Liver (tissue), 9 donors: ENCODE results near the gene NEDD4. TPM values are rescaled to one million over a fixed set of nuclear protein-coding genes. Genes with fewer than 3 reads are reported as not detected.

Source experiments
- DNase-seq: peaks from one replicate; pipeline ENCODE4 v3.0.0-alpha.2; 2017; ENCODE audit warnings: low spot score
- H3K27ac ChIP-seq, 2 donors: one replicate each; pipeline ENCODE4 v1.7.0; 2013; ENCODE audit warnings: inconsistent platforms in 2 of 2, low read length in 2 of 2, control low read depth in 1 of 2, low read depth in 1 of 2, mild to moderate bottlenecking in 1 of 2
- H3K27me3 ChIP-seq, 4 donors: one replicate each; pipeline versions ENCODE4 v1.6.1 to v1.7.0; 2013; ENCODE audit warnings: low read length in 3 of 4, inconsistent platforms in 1 of 4, mild to moderate bottlenecking in 1 of 4, moderate library complexity in 1 of 4; ENCODE audit not compliant: control insufficient read depth in 4 of 4, insufficient read depth in 4 of 4
- H3K36me3 ChIP-seq, 4 donors: one replicate each; pipeline versions ENCODE4 v1.6.1 to v1.7.0; 2013; ENCODE audit warnings: low read length in 3 of 4, mild to moderate bottlenecking in 3 of 4, low read depth in 1 of 4, moderate library complexity in 1 of 4; ENCODE audit not compliant: control insufficient read depth in 4 of 4, insufficient read depth in 3 of 4
- H3K4me1 ChIP-seq, 4 donors: one replicate each; pipeline versions ENCODE4 v1.6.1 to v1.7.0; 2013; ENCODE audit warnings: low read length in 3 of 4, mild to moderate bottlenecking in 3 of 4, moderate library complexity in 1 of 4; ENCODE audit not compliant: control insufficient read depth in 4 of 4, insufficient read depth in 4 of 4
- H3K4me3 ChIP-seq, 3 donors: one replicate each; pipeline versions ENCODE4 v1.6.1 to v1.7.0; 2013; ENCODE audit warnings: low read length in 3 of 3, control low read depth in 1 of 3, low read depth in 1 of 3, mild to moderate bottlenecking in 1 of 3
- H3K9ac ChIP-seq, 2 donors: one replicate each; pipeline ENCODE4 v1.7.0; 2013; ENCODE audit warnings: low read length in 2 of 2, mild to moderate bottlenecking in 2 of 2, moderate library complexity in 2 of 2, control low read depth in 1 of 2, low read depth in 1 of 2
- H3K9me3 ChIP-seq, 4 donors: one replicate each; pipeline versions ENCODE4 v1.6.1 to v1.7.0; 2013; ENCODE audit warnings: low read length in 3 of 4; ENCODE audit not compliant: control insufficient read depth in 4 of 4
- ATF3 ChIP-seq: IDR thresholded peaks from 2 replicates; pipeline ENCODE4 v1.6.1; 2016; ENCODE audit warnings: antibody characterized with exemption
- CTCF ChIP-seq: fragments of 150-350 bp; IDR thresholded peaks from 2 replicates; pipeline ENCODE4 v1.5.1; 2017; ENCODE audit warnings: improper control_type of control experiment, low read depth, low read length; ENCODE audit not compliant: missing input control
- EGR1 ChIP-seq, 2 donors: IDR thresholded peaks; 2 replicates each; pipeline ENCODE4 v1.6.1; 2016 to 2018; ENCODE audit warnings: antibody characterized with exemption in 2 of 2, low read depth in 2 of 2
- FOXA1 ChIP-seq: IDR thresholded peaks from 2 replicates; pipeline ENCODE4 v1.6.1; 2016; ENCODE audit warnings: antibody characterized with exemption
- FOXA2 ChIP-seq: IDR thresholded peaks from 2 replicates; pipeline ENCODE4 v1.6.1; 2016; ENCODE audit warnings: antibody characterized with exemption
- GABPA ChIP-seq, 2 donors: IDR thresholded peaks in 1 of 2; conservative IDR thresholded peaks in 1 of 2; 2 replicates each; pipeline ENCODE4 v1.6.1; 2016; ENCODE audit warnings: antibody characterized with exemption in 2 of 2, mild to moderate bottlenecking in 1 of 2, moderate library complexity in 1 of 2
- HNF4A ChIP-seq, 2 donors: conservative IDR thresholded peaks; 2 replicates each; pipeline ENCODE4 v1.6.1; 2016; ENCODE audit warnings: antibody characterized with exemption in 2 of 2, mild to moderate bottlenecking in 2 of 2
- JUND ChIP-seq, 2 donors: IDR thresholded peaks; 2 replicates each; pipeline ENCODE4 v1.6.1; 2016; ENCODE audit warnings: antibody characterized with exemption in 2 of 2
- MAX ChIP-seq: IDR thresholded peaks from 2 replicates; pipeline ENCODE4 v1.6.1; 2016; ENCODE audit warnings: antibody characterized with exemption
- NR2F2 ChIP-seq: IDR thresholded peaks from 2 replicates; pipeline ENCODE4 v1.6.1; 2016; ENCODE audit warnings: antibody characterized with exemption
- RAD21 ChIP-seq, 2 donors: IDR thresholded peaks; 2 replicates each; pipeline ENCODE4 v1.6.1; 2016; ENCODE audit warnings: antibody characterized with exemption in 2 of 2, mild to moderate bottlenecking in 2 of 2
- RXRA ChIP-seq, 2 donors: IDR thresholded peaks; 2 replicates each; pipeline ENCODE4 v1.6.1; 2017 to 2018; ENCODE audit warnings: antibody characterized with exemption in 2 of 2, mild to moderate bottlenecking in 1 of 2
- SP1 ChIP-seq: IDR thresholded peaks from 2 replicates; pipeline ENCODE4 v1.6.1; 2018; ENCODE audit warnings: antibody characterized with exemption, mild to moderate bottlenecking
- TAF1 ChIP-seq: conservative IDR thresholded peaks from 2 replicates; pipeline ENCODE4 v1.6.1; 2016; ENCODE audit warnings: antibody characterized with exemption, mild to moderate bottlenecking
- YY1 ChIP-seq: IDR thresholded peaks from 2 replicates; pipeline ENCODE4 v1.6.1; 2016; ENCODE audit warnings: antibody characterized with exemption, mild to moderate bottlenecking
- WGBS: extraction: QIAGEN DNeasy Blood & Tissue Kit; methylation state at CpG from one replicate; pipeline ENCODE4 v1.1.7; 2013; 5-methylcytosine and 5-hydroxymethylcytosine counted together
- polyA plus RNA-seq, 2 donors: library from polyadenylated mRNA; stranded (reverse) in 1 of 2; unstranded in 1 of 2; fragments of 200-250 nt in 1 of 2; fragments of >200 nt in 1 of 2; fragmentation: Nextera tagmentation in 1 of 2; extraction: Ambion mirVana in 1 of 2; gene quantifications; one replicate each; pipeline versions ENCODE4 v1.2.1 to v1.2.3, GENCODE V29; 2013 to 2015
- total RNA-seq, 2 donors: library from RNA; depleted of rRNA; stranded (reverse); fragments of >200 nt; gene quantifications; one replicate each; pipeline ENCODE4 v1.2.3, GENCODE V29; 2014
- TF ChIP-seq, protein P1 (sequence below): IDR thresholded peaks from 2 replicates; pipeline ENCODE4 v1.6.1; 2016; ENCODE audit warnings: antibody characterized with exemption, mild to moderate bottlenecking
- TF ChIP-seq, protein P2 (sequence below): IDR thresholded peaks from 2 replicates; pipeline ENCODE4 v1.6.1; 2016; ENCODE audit warnings: antibody characterized with exemption
- donor health status: healthy.
- donor health status: healthy.
- donor health status: healthy.
- donor health status: healthy.
- donor health status: healthy.

Gene NEDD4
- total and polyA plus RNA-seq, 4 donors, result 9.1 to 17.5 (median 12.4) TPM

GRCh38 chr15:55860468-55860867 lies 132.9 kb downstream of the NEDD4 start:
- WGBS, result 79% methylated on average over 6 of the region's 6 CpGs
- Histone ChIP-seq H3K4me3 (no peak overlapping the region), H3K9ac (no peak overlapping the region), H3K36me3 (peaks cover 5 to 37% (median 31%) of the 10 kb centered on the region in 4 donors), H3K27ac (no peak overlapping the region), H3K9me3 (no peaks in the 10 kb centered on the region), H3K4me1 (no peaks in the 10 kb centered on the region), H3K27me3 (no peaks in the 10 kb centered on the region)
- TF ChIP-seq EGR1 (IDR thresholded peaks at IDR 0.05; ENCODE audit: low read depth in 2 of 2) (no peak), CTCF (no peak), SP1 (no peak), GABPA (IDR thresholded peaks at IDR 0.05 in 1 of 2, conservative IDR thresholded peaks at IDR 0.05 in 1 of 2) (no peak), FOXA2 (no peak), TAF1 (no peak), JUND (IDR thresholded peaks at IDR 0.05) (no peak), YY1 (no peak), FOXA1 (no peak), ATF3 (no peak), NR2F2 (no peak), RXRA (IDR thresholded peaks at IDR 0.05) (no peak), MAX (no peak)
- TF ChIP-seq, protein P1, sequence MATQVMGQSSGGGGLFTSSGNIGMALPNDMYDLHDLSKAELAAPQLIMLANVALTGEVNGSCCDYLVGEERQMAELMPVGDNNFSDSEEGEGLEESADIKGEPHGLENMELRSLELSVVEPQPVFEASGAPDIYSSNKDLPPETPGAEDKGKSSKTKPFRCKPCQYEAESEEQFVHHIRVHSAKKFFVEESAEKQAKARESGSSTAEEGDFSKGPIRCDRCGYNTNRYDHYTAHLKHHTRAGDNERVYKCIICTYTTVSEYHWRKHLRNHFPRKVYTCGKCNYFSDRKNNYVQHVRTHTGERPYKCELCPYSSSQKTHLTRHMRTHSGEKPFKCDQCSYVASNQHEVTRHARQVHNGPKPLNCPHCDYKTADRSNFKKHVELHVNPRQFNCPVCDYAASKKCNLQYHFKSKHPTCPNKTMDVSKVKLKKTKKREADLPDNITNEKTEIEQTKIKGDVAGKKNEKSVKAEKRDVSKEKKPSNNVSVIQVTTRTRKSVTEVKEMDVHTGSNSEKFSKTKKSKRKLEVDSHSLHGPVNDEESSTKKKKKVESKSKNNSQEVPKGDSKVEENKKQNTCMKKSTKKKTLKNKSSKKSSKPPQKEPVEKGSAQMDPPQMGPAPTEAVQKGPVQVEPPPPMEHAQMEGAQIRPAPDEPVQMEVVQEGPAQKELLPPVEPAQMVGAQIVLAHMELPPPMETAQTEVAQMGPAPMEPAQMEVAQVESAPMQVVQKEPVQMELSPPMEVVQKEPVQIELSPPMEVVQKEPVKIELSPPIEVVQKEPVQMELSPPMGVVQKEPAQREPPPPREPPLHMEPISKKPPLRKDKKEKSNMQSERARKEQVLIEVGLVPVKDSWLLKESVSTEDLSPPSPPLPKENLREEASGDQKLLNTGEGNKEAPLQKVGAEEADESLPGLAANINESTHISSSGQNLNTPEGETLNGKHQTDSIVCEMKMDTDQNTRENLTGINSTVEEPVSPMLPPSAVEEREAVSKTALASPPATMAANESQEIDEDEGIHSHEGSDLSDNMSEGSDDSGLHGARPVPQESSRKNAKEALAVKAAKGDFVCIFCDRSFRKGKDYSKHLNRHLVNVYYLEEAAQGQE, result no peak
- TF ChIP-seq, protein P2, sequence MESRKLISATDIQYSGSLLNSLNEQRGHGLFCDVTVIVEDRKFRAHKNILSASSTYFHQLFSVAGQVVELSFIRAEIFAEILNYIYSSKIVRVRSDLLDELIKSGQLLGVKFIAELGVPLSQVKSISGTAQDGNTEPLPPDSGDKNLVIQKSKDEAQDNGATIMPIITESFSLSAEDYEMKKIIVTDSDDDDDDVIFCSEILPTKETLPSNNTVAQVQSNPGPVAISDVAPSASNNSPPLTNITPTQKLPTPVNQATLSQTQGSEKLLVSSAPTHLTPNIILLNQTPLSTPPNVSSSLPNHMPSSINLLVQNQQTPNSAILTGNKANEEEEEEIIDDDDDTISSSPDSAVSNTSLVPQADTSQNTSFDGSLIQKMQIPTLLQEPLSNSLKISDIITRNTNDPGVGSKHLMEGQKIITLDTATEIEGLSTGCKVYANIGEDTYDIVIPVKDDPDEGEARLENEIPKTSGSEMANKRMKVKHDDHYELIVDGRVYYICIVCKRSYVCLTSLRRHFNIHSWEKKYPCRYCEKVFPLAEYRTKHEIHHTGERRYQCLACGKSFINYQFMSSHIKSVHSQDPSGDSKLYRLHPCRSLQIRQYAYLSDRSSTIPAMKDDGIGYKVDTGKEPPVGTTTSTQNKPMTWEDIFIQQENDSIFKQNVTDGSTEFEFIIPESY, result no peak
- no peak for DNase-seq

DNA sequence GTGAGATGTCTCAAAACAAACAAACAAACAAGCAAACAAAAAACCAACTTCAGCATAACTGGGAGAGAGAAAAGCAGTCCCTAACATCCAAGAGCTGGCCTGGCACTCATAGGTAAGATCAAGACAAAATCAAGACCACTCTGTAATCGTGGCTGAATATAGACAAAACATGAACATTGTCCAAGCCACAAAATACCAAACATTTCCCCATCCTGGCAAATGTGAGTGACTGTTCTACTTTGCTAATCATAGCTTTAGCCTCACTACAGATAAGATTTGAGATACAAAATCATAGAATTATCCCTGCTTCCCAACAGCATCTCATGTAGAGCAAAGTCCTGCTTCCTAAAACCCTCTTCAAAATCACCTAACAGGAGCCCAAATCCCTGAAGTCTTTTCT lies 133.7 kb downstream of the NEDD4 start:
- TF ChIP-seq NR2F2 (no peak), RAD21 (IDR thresholded peaks at IDR 0.05) (no peak), ATF3 (no peak), EGR1 (IDR thresholded peaks at IDR 0.05; ENCODE audit: low read depth in 2 of 2) (no peak), SP1 (no peak), RXRA (IDR thresholded peaks at IDR 0.05) (no peak), FOXA1 (no peak), TAF1 (no peak), JUND (IDR thresholded peaks at IDR 0.05) (no peak), YY1 (no peak), CTCF (no peak), HNF4A (conservative IDR thresholded peaks at IDR 0.05) (no peak)
- TF ChIP-seq, protein P1, result no peak
- Histone ChIP-seq H3K27ac (no peak overlapping the region), H3K4me3 (no peak overlapping the region), H3K36me3 (peaks cover 5 to 44% (median 36%) of the 10 kb centered on the region in 4 donors), H3K9me3 (no peaks in the 10 kb centered on the region), H3K9ac (no peak overlapping the region), H3K4me1 (no peaks in the 10 kb centered on the region), H3K27me3 (no peaks in the 10 kb centered on the region)
- 94% methylated on average over 1 of the region's 1 CpG for WGBS
- no peak for DNase-seq
